Stimulated activated CD4-positive, alpha-beta T cell treated with anti-CD3 and anti-CD28 coated beads, Interleukin-1b, Interleukin-23, amount 100 ng/mL, for 4 hours (primary cell): ENCODE results near the gene MYMK.
"Not testable (repeated sequence)": the region's sequence is repeated elsewhere in the genome, so short reads cannot be mapped to it uniquely, and the experiment has no call there.

Source experiments
- DNase-seq, 2 donors: peaks; one replicate each; pipeline ENCODE4 v3.0.0-alpha.2; 2020; ENCODE audit warnings: low read depth in 2 of 2

Gene MYMK

DNA sequence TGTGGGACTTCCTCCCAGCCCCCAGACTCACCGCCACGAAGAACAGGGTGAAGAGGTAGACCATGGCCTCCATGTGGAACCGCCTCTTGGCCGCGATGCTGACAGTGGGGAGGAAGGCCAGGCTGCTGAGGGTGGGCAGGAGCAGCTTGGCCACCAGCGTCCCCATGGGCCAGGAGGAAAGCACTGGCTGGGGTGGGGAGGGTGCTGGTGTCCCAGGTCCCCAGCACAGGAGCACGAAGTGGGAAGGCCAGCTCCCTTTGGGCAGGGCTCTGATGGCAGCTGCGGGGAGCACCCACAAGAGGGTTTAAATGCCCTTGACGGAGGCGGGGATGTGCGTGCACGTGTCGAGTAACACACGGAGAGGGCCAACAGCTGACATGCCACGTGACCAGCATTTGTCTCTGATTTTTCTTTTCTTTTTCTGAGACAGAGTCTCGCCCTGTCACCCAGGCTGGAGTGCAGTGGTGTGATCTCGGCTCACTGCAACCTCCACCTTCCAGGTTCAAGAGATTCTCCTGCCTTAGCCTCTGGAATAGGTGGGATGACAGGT, at the start of gene MYMK:
TSS of gene MYMK (minus strand) at position 281 of the 550 bp plus-strand sequence. CDS start at position 166, 115 bp downstream.
- DNase-seq, result no peak

- no peak for DNase-seq
These were observed 49.2 kb upstream of the MYMK start for GRCh38 chr9:133573791-133574515.

GRCh38 chr9:133572821-133573361, 48.1 kb upstream of the MYMK start:
- DNase-seq, result no peak

GRCh38 chr9:133571896-133572595, 47.3 kb upstream of the MYMK start:
- DNase-seq, result no peak

- no peak for DNase-seq
These were observed 46.7 kb upstream of the MYMK start for GRCh38 chr9:133571391-133571890.

DNA sequence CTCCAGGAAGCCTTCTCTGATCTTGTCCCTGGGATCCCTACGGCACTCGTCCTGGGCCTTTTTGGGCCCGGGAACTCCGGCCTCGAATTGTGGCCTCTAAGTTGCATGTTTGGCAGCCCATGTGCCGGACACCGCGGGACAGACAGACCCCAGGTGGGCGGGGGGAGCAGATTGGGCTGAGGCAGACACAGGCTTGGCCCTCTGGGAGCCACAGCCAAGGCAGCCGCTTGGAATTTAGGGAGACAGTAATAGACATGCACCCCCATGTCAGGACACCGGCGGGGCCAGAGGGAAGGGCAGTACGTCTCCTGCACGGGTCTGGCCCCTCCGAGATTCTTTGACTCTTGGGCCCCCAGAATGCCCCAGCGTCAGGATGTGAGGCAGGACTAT, 45.9 kb upstream of the MYMK start:
- DNase-seq, result no peak

DNA sequence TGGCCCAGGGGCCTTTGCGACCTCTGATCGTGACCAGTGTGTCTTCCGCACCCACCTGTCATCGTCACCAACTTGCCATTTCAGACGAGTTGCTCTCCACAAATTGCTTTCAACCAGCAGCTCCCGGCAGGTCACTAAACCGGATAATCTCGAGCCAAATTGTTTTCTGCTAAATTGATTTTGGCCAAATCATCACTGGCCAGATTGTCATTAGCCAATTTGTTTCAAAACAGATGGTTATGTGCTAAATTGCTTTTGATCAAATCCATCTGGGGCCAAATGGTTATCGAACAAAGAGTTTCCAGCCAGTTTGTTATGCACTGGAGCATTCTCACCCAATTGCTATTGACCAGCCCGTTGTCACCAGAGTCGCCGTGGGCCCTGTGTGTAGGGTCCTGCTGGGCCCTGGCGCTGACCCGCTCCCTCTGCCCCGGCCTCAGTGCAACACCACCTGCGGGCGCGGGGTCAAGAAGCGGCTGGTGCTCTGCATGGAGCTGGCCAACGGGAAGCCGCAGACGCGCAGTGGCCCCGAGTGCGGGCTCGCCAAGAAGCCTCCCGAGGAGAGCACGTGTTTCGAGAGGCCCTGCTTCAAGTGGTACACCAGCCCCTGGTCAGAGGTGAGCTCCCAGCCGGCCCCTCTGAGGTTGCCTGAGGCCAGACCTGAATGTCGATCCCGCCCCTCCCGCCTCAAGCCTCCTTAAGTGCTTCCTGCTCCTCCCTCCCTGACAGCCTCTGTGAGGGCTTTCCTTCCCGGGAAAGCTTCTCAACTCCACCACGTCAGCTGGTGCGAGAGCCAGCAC, 45.3 kb upstream of the MYMK start:
- DNase-seq, result no peak

DNA sequence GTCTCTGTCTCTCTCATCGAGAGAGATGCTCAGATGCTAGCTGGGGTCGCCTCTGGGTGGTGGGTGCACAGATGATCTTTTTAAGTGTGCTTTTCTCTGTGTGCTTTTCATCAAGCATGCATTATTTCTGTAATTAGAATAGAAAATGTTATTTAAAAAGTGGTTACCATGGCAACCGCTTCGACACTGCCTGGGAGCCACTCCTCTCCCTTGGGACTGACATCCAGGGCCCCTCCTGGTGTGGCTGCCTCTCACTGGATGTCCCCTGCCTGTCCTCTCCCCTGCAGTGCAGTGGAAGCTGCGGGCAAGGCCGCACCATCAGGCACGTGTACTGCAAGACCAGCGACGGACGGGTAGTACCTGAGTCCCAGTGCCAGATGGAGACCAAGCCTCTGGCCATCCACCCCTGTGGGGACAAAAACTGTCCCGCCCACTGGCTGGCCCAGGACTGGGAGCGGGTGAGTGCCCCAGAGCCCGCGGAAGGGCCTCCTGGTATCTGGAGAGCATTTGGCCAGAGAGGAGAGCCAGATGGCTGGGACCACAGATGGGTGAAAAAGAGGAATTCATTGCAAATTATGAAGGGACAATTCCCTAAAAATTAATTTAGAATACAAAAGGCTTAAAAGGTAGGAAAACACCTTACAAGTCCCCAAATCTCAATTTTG, 44.5 kb upstream of the MYMK start:
- no peak for DNase-seq

- DNase-seq, result no peak
These were observed 43.4 kb upstream of the MYMK start for GRCh38 chr9:133568186-133568585.

GRCh38 chr9:133566817-133567216, 42.1 kb upstream of the MYMK start:
- no peak for DNase-seq

DNA sequence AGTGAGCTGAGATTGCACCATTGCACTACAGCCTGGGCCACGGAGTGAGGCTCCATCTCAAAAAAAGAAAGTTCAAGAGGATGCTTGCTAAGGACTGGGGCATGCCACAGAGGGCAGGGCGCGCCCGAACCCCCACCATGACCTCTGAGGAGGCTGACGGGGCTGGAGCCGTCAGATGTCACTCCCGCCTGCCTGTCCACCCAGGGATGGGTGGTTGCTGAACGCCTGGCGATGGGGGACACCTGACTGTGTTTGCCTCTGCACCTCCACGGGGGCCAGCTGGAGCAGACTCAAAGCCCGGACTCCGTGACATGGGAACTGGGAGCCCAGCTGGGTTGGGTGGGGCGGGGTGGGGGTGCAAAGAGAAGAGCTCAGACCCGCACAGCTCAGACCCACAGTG, 41.6 kb upstream of the MYMK start:
- no peak for DNase-seq

DNA sequence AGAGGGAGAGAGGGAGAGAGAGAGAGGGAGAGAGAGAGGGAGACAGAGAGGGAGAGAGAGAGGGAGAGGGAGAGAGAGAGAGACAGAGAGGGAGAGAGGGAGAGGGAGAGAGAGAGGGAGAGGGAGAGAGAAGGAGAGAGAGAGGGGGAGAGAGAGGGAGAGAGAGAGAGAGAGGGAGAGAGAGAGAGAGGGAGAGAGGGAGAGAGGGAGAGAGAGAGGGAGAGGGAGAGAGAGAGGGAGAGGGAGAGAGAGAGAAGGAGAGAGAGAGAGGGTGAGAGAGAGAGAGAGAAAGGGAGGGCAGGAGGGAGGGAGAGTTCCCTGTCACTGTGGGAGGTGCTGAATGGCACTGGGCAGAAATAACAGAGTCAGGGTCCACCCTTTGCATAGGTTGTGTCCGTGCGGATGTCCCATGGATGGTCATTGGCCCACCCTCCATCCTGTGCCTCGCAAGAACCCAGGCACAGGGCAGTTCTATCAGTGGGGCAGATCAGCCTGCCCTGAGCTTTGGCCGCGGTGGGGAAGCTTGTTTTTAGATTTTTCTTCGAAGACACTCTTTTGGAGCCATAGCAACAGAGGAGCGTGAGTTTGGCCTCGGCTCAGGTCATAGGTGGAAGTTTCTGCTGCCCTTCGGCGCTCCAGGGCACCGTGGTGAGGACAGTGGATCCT, 39.8 kb upstream of the MYMK start:
- DNase-seq, result no peak

GRCh38 chr9:133563814-133564213, 39.1 kb upstream of the MYMK start:
- DNase-seq, result not testable (repeated sequence)

DNA sequence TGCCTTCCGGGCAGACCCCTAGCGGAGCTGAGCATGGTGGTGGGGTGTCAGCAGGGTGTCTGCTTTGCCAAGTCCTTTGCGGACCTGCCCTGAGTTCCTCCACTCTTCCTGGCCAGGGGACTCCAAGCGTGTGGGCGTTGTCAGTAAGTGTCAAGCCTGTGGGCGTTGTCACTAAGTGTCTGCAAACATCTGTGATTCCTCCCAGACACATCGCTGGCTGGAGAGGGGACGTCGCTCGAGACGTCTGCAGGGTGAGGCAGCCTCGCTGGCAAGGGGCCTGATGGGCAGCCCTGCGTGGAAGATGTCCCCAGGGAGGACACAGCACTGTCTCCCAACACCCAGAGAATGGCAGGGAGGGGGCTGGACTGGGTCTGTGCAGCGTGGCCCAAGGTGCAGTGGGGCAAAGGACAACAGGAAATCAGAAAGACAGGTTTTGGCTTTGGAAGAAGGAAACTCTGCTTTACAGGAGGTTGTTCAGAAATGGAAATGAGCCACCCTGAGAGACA, 38.6 kb upstream of the MYMK start:
- DNase-seq, result no peak

DNA sequence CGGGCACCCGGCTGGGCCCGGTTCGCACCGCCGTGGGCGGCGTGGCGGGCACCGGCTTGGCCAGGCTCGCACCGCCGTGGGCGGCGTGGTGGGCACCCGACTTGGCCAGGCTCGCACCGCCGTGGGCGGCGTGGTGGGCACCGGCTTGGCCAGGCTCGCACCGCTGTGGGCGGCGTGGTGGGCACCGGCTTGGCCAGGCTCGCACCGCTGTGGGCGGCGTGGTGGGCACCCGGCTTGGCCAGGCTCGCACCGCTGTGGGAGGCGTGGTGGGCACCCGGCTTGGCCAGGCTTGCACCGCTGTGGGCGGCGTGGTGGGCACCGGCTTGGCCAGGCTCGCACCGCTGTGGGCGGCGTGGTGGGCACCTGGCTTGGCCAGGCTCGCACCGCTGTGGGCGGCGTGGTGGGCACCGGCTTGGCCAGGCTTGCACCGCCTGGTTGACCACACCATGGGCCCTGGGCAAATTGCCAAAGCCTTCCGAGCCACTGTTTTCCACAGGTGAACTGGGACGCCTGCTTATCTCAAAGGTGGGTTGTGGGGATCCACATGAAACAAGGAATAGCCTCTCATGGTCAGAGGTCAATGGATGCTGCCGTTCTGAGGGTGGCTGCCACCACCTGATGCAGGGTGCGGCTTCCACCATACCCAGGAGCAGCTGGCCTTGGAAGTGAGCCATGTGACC, 38.0 kb upstream of the MYMK start:
- no peak for DNase-seq

DNA sequence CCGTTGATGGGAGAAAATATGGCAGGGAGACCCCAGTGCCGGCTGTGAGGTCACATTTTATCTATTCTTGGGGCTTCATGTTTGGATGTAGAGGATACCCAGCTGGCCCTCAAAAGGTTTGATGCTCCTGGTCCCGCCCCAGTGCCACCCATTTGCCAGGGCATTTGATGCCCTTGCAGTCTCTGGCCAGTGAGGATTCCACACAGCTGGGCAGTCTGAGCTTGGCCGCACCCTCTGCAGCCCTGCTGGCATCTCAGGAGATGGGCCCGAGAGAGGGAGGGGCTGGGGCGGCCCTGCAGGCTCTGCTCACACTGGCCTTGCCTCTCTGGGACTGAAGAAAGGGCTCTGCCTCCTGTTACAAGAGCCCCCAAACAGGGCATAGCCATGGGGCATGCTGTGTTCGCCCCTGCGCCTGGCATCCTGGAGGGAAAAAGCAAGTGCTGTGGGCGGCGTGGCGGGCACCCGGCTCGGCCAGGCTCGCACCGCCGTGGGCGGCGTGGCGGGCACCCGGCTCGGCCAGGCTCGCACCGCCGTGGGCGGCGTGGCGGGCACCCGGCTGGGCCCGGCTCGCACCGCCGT, 37.3 kb upstream of the MYMK start:
- no peak for DNase-seq

DNA sequence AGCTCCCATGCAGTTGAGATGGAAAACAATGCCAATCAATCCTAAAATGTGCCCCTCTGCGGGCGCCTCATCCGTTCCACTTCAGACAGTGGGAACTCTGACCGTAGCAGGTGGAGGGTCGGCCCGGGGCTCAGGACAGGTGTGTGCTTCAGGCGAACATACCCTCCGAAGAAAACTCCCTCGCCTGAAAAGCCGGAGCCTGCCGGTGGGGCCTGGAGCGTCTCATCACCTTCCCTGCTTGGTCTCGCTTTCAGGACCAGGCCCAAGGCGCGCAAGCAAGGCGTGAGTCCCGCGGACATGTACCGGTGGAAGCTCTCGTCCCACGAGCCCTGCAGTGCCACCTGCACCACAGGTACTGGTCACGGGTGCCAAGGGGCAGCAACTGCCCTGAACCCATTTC, 36.2 kb upstream of the MYMK start:
- no peak for DNase-seq

- DNase-seq, result no peak
These were observed 35.6 kb upstream of the MYMK start for GRCh38 chr9:133560311-133560710.
